HT1080 (cell line): Measurements from ENCODE around the gene LRRC8E. TPM values are rescaled to one million over a fixed set of nuclear protein-coding genes. Genes with fewer than 3 reads are reported as not detected.

Experiments used
- DNase-seq: peaks from one replicate; pipeline ENCODE4 v3.0.0-alpha.2; 2015; ENCODE audit warnings: low read depth
- total RNA-seq: library from RNA; depleted of rRNA; stranded (reverse); fragments of >200 nt; shearing (Covaris generic); gene quantifications from 2 replicates; pipeline ENCODE4 v1.2.3, GENCODE V29; 2014

Gene LRRC8E
- total RNA-seq, 1 experiment from 2014 or later: 11.7 TPM

DNA sequence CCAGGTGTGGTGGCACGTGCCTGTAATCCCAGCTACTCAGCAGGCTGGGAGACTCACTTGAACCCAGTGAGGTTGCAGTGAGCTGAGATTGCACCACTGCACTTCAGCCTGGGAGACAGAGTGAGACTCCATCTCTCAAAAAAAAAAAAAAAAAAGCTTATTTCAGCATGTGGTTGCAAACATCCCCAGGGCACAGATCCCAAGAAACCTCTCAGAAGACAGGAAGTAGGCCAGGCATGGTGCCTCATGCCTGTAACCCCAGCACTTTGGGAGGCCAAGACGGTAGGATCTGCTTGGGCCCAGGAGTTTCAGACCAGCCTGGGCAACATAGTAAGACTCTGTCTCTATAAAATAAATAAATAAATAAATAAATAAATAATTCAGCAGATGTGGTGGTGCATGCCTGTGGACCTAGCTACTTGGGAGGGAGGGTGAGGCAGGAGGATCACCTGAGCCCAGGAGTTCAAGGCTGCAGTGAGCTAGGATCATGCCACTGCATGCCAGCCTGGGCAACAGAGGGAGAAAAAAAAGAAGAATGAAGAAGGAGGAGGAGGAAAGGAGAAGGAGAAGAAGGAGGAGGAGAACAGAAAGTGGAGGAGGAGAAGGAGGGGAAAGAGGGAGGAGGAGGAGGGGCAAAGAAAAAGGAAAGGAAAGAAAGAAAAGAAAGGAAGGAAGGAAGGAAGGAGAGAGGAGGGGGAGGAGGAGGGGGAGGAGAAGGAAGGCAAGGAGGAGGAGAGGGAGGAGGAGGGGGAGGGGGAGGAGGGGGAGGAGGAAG lies 4.3 kb upstream of the LRRC8E start:
- peak; percentile 50 for DNase-seq

DNA sequence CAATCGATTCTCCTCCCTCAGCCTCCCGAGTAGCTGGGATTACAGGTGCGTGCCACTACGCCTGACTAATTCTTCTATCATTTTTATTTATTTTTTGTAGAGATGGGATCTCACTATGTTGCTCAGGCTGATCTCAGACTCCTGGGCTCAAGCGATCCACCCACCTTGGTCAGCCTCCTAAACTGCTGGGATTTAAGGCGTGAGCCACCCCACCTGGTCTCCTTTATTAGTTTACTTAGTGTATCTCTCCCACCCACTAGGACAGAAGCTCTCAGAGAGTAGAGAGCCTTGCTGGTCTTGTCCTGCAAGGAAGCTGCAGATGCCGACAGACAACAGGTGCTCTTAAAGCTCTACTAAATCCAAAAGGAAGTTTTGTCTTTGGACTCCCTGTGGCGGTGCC lies 2.5 kb upstream of the LRRC8E start:
- no peak for DNase-seq

DNA sequence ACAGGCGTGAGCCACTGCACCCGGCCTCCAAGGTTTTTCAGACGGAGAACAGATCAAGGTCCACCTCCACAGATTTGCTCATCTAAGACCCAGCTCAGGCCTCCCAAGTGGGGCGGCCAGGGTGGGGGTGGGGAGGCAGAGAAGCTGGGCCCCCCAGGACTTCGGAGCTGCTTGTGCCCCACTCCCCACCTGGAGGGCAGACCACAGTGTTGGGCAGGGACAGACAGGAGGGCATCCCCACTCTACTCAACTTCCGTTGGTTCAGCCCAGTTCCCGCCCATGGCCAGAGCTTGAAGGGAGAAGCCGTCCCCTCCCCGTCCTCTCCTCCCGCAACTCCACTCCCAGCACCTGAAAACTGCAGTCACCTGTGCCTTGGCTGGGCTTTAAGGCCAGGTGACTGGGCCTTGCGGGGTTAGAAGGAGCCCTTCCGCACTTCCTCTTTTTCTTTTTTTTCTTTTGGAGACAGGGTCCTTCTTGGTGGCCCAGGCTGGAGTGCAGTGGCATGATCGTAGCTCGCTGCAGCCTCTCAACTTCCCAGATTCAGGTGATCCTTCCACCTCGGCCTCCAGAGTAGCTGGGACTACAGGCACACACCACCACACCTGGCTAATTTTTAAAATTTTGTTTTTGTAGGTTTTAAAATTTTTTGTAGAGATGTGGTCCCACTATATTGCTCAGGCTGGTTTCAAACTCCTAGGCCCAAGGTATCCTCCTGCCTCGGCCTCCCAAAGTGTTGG lies 734 bp upstream of the LRRC8E start:
- DNase-seq: no peak

DNA sequence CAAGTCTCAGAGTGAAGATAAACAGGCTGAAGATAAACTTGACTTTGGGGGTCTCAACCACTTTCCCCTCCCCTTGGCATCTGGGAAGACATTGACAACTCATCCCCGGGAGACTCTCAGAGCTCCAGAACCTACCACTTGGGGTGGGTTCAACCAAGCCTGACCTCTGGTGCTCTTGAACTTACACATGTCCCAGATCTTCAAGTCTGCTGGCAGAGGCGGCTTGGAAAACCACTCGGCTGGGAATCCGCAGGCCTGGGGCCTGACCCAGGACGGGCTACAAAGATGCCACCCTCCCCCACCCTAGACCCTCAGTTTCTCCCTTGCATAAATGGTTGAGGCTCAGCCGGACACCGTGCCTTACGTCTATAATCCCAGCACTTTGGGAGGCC lies 512 bp downstream of the LRRC8E start:
- DNase-seq: no peak

DNA sequence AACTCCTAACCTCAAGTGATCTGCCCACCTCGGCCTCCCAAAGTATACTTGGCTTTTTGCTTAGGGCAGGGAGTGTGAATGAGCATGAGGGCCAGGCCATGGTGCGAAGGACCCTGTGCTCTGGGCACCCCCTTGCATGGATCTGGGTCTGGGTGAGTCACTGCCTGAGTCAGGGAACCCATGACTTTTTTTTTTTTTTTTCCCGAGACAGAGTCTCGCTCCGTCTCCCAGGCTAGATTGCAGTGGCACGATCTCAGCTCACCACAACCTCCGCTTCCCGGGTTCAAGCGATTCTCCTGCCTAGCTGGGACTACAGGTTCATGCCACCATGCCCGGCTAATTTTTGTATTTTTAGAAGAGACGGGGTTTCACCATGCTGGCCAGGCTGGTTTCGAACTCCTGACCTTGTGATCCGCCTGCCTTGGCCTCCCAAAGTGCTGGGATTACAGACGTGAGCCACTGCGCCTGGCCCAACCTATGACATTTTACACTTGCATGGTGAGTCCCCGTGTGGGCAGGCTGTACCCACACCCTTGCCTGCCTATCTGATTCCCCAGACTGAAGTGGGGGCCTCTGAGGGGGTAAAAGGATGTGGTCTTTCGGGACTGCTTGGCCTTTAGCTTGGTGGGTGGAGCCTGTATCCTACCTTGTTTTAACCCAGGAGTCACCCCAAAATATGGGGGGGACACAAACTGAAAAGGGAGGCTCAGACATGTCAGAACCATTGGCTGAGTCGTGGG lies 5.2 kb downstream of the LRRC8E start:
- peak; percentile 75 for DNase-seq

DNA sequence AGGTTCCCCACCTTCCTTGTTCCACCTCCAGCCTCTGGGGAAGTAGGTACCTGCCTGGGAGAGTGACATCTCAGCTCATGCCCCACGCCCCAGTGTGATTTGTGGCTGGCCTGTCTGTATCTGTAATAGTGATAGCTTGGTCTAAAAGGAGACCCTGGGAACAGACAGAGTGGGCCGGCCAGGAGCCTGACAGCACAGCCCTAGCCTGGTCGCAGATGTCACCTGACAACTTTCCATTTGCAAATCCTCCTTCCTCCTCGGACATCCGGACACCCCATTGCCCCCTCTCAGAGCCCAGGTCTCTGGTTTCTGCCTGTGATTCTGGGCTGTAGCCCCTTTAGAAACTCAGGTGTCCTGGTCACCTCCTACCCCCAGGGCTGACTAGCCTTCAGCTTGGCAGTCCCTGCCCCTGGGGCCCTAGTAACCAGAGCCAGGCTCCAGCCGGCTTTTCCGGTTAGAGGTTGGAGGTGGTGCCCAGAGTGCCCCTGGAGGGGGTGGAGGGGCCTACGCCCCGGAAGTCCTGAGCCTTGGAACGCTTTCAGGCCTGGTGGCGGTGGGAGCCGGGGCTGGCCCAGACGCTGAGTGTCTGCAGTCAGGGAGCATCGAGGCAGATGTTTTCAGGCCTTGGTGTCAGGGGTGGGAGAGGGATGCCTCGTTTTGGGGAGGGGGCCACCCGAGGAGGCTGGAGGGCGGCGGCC lies 6.5 kb downstream of the LRRC8E start:
- DNase-seq: no peak

DNA sequence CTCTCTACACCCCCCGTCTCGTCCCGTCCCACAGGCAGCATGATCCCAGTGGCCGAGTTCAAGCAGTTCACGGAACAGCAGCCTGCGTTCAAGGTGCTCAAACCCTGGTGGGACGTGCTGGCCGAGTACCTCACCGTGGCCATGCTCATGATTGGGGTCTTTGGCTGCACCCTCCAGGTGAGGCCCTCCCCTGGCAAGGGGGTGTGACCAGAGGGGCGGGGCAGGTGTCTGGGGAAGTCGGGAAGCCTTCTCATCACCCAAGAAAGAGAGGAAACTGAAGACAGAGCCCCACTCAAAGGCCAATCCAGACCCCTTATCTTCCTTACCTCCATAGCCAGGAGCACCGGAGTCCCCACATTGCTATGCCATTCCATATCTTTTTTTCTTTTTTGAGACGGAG lies 7.3 kb downstream of the LRRC8E start:
- DNase-seq: no peak

DNA sequence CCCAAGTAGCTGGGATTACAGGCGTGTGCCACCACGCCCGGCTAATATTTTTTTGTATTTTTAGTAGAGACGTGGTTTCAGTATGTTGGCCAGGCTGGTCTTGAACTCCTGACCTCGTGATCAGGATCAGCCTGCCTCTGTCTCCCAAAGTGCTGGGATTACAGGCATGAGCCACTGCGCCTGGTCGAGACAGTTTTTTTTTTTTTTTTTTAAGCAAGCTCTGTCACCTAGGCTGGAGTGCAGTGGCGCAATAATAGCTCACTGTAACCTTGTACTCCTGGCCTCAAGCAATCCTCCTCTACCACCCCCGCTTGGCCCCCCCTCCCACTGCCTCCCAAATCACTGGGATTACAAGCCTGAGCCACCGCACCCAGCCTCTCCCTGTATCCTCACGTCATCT lies 9.0 kb downstream of the LRRC8E start:
- DNase-seq: no peak

DNA sequence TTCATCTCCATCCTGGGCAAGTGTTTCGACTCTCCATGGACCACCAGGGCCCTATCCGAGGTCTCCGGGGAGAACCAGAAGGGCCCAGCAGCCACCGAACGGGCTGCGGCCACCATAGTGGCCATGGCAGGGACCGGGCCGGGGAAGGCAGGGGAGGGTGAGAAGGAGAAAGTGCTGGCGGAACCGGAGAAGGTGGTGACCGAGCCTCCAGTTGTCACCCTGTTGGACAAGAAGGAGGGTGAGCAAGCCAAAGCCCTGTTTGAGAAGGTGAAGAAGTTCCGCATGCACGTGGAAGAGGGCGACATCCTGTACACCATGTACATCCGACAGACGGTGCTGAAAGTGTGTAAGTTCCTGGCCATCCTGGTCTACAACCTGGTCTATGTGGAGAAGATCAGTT lies 10.7 kb downstream of the LRRC8E start:
- no peak for DNase-seq

DNA sequence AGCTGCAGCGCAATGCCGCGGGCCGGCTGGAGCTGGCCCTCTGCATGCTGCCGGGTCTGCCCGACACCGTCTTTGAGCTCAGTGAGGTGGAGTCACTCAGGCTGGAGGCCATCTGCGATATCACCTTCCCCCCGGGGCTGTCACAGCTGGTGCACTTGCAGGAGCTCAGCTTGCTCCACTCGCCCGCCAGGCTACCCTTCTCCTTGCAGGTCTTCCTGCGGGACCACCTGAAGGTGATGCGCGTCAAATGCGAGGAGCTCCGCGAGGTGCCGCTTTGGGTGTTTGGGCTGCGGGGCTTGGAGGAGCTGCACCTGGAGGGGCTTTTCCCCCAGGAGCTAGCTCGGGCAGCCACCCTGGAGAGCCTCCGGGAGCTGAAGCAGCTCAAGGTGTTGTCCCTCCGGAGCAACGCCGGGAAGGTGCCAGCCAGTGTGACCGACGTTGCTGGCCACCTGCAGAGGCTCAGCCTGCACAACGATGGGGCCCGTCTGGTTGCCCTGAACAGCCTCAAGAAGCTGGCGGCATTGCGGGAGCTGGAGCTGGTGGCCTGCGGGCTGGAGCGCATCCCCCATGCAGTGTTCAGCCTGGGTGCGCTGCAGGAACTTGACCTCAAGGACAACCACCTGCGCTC lies 11.6 kb downstream of the LRRC8E start:
- DNase-seq: no peak

DNA sequence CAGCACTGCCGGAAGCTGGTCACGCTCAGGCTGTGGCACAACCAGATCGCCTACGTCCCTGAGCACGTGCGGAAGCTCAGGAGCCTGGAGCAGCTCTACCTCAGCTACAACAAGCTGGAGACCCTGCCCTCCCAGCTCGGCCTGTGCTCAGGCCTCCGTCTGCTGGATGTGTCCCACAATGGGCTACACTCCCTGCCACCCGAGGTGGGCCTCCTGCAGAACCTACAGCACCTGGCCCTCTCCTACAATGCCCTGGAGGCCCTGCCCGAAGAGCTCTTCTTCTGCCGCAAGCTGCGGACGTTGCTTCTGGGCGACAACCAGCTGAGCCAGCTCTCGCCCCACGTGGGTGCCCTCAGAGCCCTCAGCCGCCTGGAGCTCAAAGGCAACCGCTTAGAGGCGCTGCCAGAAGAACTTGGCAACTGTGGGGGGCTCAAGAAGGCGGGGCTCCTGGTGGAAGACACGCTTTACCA lies 12.1 kb downstream of the LRRC8E start:
- no peak for DNase-seq

DNA sequence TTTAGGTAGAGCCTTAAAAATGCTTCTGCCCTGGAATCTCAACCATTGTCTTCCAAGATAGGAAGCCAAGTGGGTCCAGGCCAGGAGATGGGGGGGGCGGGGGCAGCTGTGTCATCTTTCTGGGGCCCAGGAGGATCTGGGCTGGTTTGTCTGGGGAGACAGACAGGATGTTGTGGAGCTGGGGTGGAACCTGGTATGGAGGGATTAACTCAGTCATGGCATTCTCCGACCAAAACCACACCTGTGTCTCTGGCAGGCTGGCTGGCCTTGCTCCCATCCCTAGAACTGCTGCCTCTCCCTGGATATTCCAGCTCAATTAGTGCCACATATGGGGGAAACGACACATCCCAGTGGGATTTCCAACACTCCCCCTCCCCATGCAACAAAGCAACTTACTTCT lies 12.6 kb downstream of the LRRC8E start:
- DNase-seq: no peak

DNA sequence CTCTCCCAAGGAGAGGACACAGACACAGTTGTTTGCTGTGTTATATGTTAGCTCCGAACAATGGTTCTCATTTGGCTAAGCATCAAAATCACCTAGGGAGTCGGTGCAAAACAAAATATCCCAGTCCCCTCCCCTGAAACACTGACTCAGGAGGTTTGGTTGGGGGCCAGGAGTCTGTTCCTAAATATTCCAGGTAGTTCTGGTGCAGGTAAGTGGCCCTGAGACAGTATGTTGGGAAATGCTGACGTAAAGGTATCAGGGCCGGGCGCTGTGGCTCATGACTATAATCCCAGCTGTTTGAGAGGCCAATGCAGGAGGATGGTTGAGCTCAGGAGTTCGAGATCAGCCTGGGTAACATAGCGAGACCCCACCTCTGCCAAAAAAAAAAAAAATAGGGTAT lies 13.0 kb downstream of the LRRC8E start:
- no peak for DNase-seq

DNA sequence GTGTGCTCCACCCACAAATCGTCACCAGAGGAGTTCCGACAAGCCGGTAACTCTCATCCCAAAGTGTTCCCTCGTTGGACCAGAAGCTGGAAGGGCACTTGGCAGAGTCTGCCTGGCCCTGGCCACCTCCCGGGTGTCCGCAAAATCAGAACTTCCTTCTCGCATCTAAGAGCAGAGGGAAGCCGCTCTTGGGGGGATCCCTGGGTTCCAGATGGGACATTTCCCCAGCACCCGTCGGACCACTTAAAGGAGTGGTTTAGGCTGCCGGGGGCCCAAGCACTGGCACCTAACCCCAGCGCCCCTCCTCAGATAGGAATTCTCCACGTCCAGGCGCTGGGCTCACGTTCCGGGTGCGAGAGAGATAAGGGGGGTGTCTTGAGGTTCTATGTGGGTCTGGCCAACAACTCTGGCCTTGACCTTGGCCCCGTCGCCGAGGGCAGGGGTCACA lies 14.5 kb downstream of the LRRC8E start:
- DNase-seq: no peak

DNA sequence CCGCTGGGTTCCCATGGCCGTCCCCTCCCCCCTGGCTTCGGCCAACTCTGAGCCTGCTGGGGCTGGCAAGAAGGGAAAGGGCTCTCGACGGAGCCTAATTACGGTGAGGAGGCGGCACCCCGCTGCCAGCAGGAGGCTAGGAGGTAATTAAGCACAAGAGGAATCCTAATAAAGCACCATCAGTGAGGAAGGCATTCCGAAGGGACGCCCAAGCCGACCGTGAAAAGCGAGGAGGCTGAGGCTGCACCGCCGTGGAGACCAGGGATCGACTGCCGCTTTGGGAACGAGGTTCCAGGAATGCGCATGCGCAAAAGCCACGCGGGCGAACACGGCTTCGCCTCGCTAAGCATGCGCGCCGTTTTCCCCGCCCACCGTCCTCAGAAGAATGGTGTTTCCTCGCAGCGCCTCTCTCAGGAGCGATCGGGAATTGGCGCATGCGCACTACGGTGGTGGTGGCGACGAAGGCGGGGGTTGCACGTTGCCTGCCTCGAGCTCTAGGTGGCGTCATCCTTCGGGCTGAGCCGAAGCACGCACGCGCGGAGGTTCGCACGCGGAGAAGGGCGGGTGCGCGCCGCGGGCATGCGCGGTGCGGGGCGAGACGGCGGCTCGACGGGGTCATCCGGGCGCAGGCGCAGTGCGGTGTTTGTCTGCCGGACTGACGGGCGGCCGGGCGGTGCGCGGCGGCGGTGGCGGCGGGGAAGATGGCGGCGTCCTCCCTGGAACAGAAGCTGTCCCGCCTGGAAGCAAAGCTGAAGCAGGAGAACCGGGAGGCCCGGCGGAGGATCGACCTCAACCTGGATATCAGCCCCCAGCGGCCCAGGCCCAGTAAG lies 15.1 kb downstream of the LRRC8E start, which contains the start of gene MAP2K7:
Gene MAP2K7, plus strand, starts transcription at position 634 of the 830 bp plus-strand sequence. Its CDS starts 68 bp downstream, at position 702.
- peak; percentile 99 for DNase-seq

DNA sequence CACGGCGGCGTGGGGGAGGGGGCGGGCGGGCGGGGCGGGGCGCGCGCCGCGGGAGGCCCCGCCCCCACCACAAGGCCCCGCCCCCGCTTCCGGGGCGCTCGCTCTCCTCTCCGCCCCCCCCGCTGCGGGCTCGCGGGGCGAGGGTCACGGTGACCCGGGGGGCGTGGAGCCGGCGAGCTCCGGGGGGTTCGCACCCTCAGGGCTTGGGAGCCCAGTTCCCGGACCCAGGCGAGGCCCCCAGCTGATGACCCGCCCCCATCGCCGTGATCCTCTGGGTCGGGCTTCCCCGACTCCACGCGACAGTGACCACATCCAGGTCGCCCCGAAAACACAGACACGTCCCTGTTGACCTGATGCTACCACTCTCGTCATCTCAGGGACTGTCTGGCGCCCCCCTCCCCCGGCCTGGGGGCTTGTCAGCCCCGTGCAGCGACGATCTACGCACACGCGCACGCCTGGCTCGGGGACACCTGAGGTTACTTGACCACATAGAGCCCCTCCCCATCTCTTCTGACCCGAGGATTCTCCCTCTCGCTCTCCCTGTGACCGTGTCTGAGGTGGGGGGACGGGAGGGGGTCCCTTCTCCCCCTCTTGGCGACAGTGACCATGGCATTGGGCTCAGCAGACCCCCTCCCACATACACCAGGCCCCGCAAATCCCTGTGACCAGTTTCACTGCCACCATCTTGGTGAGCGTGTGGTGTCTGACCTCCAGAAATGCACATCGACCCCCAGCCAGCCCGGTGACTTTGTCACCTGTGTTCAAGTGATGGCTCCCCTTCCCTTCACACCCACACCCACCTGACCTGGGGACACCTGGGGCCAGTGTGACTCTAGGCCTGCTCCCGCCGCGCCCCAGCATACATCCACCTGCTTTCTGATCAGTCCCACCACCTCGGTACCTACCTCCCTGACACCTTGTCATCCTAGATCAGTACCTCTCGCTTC lies 16.0 kb downstream of the LRRC8E start:
- no peak for DNase-seq

DNA sequence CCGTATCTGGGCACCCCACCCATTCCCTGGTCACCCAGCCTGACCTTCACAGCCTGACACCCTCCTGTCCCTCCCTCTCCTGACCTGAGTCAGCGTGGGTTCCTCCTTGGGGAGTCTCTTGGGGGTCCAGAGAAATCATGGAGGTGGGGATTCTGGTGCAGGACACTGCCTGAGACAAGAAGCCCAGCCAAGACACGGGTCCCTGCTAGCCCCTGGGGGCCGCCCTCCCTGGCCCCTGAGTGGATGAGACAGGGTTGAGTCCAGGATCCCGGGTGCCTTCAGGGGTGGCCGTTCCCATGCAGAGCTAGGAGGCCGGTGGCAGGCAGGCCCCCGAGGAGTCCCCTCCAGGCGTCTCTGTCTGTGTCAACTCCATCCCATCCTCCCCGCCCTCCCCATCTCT lies 17.0 kb downstream of the LRRC8E start:
- no peak for DNase-seq

DNA sequence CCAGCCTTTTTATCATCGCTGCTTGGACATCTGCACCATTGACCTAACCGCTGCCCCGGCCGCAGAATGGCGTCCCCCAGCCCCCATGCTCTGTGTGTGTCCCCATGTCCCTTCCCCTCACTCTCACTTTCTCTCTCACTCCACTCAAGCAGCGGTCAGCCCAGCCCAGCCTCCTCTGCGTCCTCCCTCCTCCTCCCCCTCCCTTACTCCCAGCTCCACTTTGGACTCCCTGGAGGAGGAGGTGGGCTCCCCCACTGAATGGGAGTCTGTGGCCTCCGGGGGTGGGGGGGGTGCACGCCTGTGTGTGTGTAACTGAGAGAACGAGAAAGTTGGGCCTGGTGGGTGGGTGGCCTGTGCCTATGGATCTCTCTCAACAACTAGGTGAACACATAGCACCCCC lies 17.5 kb downstream of the LRRC8E start:
- DNase-seq: no peak

DNA sequence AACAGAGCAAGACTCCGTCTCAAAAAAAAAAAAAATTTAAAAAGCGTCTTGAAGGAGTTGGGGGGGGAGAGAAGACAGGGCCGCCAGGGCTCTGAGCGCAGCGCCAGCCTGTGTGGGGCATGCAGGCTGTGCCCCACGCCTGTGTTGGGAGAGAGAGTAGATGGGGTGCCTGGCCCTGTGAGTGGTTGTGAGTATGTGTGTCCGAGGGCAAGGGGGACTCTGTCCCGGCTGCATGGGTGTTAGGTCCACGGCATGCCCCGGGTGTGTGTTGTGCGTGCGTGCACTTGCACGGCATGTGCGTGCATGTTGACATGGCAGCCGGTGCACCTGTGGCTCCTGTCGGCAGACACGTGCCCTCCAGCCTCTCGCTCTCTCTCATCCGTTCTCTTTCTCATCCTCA lies 18.8 kb downstream of the LRRC8E start:
- no peak for DNase-seq
